HEK293 (cell line): Measurements from ENCODE around the gene C1orf226.

Experiments used
- CTCF ChIA-PET: fragments of 350-600 bp; formaldehyde crosslinking; extraction: SDS; loops from one replicate; lab custom pipeline; 2021; ENCODE audit warnings: antibody characterized with exemption; lab: Yijun Ruan, JAX
- POLR2A ChIA-PET: fragments of 300-600 bp; formaldehyde crosslinking; extraction: SDS; loops from one replicate; lab custom pipeline; 2020; ENCODE audit warnings: antibody characterized with exemption, inconsistent platforms; lab: Yijun Ruan, JAX
- H3K27ac ChIP-seq: fragments of 200-500 bp; sonication (Bioruptor generic); 2 replicates; pipeline ENCODE4 v1.5.1; 2014; ENCODE audit warnings: low read depth, low read length, control low read depth, inconsistent platforms; ENCODE audit errors: extremely low read depth
- H3K36me3 ChIP-seq, 2 experiments: fragments of 200-500 bp in 1 of 2; sonication (Bioruptor generic) in 1 of 2; 1 replicate in 1 of 2; 2 replicates in 1 of 2; pipeline ENCODE4 v1.5.1; 2014 to 2017; ENCODE audit warnings: inconsistent platforms in 2 of 2, low read length in 2 of 2; ENCODE audit not compliant: control insufficient read depth in 2 of 2, insufficient read depth in 1 of 2
- H3K4me1 ChIP-seq: fragments of 200-500 bp; sonication (Bioruptor generic); 2 replicates; pipeline ENCODE4 v1.5.1; 2014; ENCODE audit warnings: mild to moderate bottlenecking, low read length, inconsistent platforms; ENCODE audit not compliant: control insufficient read depth, insufficient read depth
- H3K4me3 ChIP-seq: 2 replicates; pipeline ENCODE4 v1.5.1; 2011; ENCODE audit warnings: low read depth, mild to moderate bottlenecking, control low read depth, low read length, moderate library complexity
- H3K9me3 ChIP-seq: fragments of 200-500 bp; sonication (Bioruptor generic); 2 replicates; pipeline ENCODE4 v1.5.1; 2014; ENCODE audit warnings: low read depth, low read length, inconsistent platforms; ENCODE audit not compliant: control insufficient read depth, insufficient read depth
- MZF1 ChIP-seq: fragments of 450-650 bp; formaldehyde crosslinking; IDR thresholded peaks from 2 replicates; pipeline ENCODE4 v1.5.1; 2017; ENCODE audit warnings: missing biosample characterization, missing genetic modification characterization, borderline replicate concordance
- YY1 ChIP-seq: fragments of 450-650 bp; formaldehyde crosslinking; IDR thresholded peaks from 2 replicates; pipeline ENCODE4 v1.5.1; 2018; ENCODE audit warnings: missing biosample characterization, missing genetic modification characterization
- ZBTB8A ChIP-seq: fragments of 450-650 bp; formaldehyde crosslinking; IDR thresholded peaks from 2 replicates; pipeline ENCODE4 v1.5.1; 2016; ENCODE audit warnings: missing biosample characterization, missing genetic modification characterization
- ZNF133 ChIP-seq: fragments of 450-650 bp; formaldehyde crosslinking; IDR thresholded peaks from 2 replicates; pipeline ENCODE4 v1.5.1; 2016; ENCODE audit warnings: missing biosample characterization, missing genetic modification characterization
- ZNF175 ChIP-seq: fragments of 450-650 bp; formaldehyde crosslinking; IDR thresholded peaks from 2 replicates; pipeline ENCODE4 v1.5.1; 2016; ENCODE audit warnings: missing biosample characterization, missing genetic modification characterization
- ZNF366 ChIP-seq: fragments of 450-650 bp; formaldehyde crosslinking; conservative IDR thresholded peaks from 2 replicates; pipeline ENCODE4 v1.5.1; 2016; ENCODE audit warnings: missing biosample characterization, missing genetic modification characterization
- ZNF37A ChIP-seq: fragments of 450-650 bp; IDR thresholded peaks from 2 replicates; pipeline ENCODE4 v1.5.1; 2018; ENCODE audit warnings: missing biosample characterization, missing genetic modification characterization
- ZNF394 ChIP-seq: fragments of 450-650 bp; formaldehyde crosslinking; IDR thresholded peaks from 2 replicates; pipeline ENCODE4 v1.5.1; 2016; ENCODE audit warnings: missing biosample characterization, missing genetic modification characterization, mild to moderate bottlenecking, moderate library complexity, borderline replicate concordance
- ZNF561 ChIP-seq: fragments of 450-650 bp; IDR thresholded peaks from 2 replicates; pipeline ENCODE4 v1.5.1; 2018; ENCODE audit warnings: missing biosample characterization, missing genetic modification characterization, borderline replicate concordance
- ZSCAN16 ChIP-seq: fragments of 450-650 bp; formaldehyde crosslinking; IDR thresholded peaks from 2 replicates; pipeline ENCODE4 v1.5.1; 2016; ENCODE audit warnings: missing biosample characterization, missing genetic modification characterization
- TF ChIP-seq, protein P1 (sequence below): fragments of 450-650 bp; formaldehyde crosslinking; IDR thresholded peaks from 2 replicates; pipeline ENCODE4 v1.5.1; 2016; ENCODE audit warnings: missing biosample characterization, missing genetic modification characterization, borderline replicate concordance
- TF ChIP-seq, protein P2 (sequence below): fragments of 450-650 bp; formaldehyde crosslinking; IDR thresholded peaks from 2 replicates; pipeline ENCODE4 v1.5.1; 2016; ENCODE audit warnings: missing biosample characterization, missing genetic modification characterization
- TF ChIP-seq, protein P3 (sequence below): fragments of 450-650 bp; formaldehyde crosslinking; IDR thresholded peaks from 2 replicates; pipeline ENCODE4 v1.5.1; 2016; ENCODE audit warnings: missing biosample characterization, missing genetic modification characterization
- TF ChIP-seq, protein P4 (sequence below): fragments of 450-650 bp; formaldehyde crosslinking; conservative IDR thresholded peaks from 2 replicates; pipeline ENCODE4 v1.5.1; 2016; ENCODE audit warnings: low read depth, missing biosample characterization, missing genetic modification characterization

Gene C1orf226

DNA sequence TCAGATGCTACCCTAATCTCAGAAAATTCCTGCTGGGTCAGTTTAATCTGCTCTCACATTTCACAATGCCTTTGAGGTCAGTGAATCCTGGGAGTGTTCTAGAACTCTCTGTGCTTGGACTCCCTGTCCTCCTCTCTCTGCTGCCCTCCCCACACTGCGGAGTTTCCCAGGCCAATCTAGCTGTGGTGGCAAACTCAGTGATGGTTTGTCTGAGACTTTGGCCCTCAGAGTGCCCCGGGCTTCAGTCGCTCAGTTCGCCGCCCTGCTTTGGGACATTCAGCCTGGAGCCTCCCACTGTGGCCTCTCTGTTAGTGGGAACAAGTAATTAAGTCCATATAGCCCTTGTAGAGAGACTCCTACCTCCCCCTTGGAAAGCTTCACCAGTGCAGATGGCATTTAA is 7.1 kb downstream of the C1orf226 start:
- TF ChIP-seq, protein P1, sequence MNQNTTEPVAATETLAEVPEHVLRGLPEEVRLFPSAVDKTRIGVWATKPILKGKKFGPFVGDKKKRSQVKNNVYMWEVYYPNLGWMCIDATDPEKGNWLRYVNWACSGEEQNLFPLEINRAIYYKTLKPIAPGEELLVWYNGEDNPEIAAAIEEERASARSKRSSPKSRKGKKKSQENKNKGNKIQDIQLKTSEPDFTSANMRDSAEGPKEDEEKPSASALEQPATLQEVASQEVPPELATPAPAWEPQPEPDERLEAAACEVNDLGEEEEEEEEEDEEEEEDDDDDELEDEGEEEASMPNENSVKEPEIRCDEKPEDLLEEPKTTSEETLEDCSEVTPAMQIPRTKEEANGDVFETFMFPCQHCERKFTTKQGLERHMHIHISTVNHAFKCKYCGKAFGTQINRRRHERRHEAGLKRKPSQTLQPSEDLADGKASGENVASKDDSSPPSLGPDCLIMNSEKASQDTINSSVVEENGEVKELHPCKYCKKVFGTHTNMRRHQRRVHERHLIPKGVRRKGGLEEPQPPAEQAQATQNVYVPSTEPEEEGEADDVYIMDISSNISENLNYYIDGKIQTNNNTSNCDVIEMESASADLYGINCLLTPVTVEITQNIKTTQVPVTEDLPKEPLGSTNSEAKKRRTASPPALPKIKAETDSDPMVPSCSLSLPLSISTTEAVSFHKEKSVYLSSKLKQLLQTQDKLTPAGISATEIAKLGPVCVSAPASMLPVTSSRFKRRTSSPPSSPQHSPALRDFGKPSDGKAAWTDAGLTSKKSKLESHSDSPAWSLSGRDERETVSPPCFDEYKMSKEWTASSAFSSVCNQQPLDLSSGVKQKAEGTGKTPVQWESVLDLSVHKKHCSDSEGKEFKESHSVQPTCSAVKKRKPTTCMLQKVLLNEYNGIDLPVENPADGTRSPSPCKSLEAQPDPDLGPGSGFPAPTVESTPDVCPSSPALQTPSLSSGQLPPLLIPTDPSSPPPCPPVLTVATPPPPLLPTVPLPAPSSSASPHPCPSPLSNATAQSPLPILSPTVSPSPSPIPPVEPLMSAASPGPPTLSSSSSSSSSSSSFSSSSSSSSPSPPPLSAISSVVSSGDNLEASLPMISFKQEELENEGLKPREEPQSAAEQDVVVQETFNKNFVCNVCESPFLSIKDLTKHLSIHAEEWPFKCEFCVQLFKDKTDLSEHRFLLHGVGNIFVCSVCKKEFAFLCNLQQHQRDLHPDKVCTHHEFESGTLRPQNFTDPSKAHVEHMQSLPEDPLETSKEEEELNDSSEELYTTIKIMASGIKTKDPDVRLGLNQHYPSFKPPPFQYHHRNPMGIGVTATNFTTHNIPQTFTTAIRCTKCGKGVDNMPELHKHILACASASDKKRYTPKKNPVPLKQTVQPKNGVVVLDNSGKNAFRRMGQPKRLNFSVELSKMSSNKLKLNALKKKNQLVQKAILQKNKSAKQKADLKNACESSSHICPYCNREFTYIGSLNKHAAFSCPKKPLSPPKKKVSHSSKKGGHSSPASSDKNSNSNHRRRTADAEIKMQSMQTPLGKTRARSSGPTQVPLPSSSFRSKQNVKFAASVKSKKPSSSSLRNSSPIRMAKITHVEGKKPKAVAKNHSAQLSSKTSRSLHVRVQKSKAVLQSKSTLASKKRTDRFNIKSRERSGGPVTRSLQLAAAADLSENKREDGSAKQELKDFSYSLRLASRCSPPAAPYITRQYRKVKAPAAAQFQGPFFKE, result no peak
- TF ChIP-seq ZNF366, result no peak
- no peak for TF ChIP-seq ZBTB8A (tag by site-specific recombination)
- TF ChIP-seq ZNF37A (tag by site-specific recombination), result no peak
- TF ChIP-seq, protein P2, sequence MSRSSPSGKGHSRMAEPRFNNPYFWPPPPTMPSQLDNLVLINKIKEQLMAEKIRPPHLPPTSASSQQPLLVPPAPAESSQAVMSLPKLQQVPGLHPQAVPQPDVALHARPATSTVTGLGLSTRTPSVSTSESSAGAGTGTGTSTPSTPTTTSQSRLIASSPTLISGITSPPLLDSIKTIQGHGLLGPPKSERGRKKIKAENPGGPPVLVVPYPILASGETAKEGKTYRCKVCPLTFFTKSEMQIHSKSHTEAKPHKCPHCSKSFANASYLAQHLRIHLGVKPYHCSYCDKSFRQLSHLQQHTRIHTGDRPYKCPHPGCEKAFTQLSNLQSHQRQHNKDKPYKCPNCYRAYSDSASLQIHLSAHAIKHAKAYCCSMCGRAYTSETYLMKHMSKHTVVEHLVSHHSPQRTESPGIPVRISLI, result no peak
- no peak for TF ChIP-seq MZF1
- no peak for TF ChIP-seq ZNF561 (tag by site-specific recombination)
- no peak for TF ChIP-seq YY1
- TF ChIP-seq, protein P3, sequence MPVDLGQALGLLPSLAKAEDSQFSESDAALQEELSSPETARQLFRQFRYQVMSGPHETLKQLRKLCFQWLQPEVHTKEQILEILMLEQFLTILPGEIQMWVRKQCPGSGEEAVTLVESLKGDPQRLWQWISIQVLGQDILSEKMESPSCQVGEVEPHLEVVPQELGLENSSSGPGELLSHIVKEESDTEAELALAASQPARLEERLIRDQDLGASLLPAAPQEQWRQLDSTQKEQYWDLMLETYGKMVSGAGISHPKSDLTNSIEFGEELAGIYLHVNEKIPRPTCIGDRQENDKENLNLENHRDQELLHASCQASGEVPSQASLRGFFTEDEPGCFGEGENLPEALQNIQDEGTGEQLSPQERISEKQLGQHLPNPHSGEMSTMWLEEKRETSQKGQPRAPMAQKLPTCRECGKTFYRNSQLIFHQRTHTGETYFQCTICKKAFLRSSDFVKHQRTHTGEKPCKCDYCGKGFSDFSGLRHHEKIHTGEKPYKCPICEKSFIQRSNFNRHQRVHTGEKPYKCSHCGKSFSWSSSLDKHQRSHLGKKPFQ (tag by site-specific recombination), result no peak
- no peak for TF ChIP-seq ZNF394 (tag by site-specific recombination)
- TF ChIP-seq ZSCAN16, result no peak
- TF ChIP-seq ZNF175 (tag by site-specific recombination), result no peak
- no peak for TF ChIP-seq ZNF133 (tag by site-specific recombination)
- TF ChIP-seq, protein P4, sequence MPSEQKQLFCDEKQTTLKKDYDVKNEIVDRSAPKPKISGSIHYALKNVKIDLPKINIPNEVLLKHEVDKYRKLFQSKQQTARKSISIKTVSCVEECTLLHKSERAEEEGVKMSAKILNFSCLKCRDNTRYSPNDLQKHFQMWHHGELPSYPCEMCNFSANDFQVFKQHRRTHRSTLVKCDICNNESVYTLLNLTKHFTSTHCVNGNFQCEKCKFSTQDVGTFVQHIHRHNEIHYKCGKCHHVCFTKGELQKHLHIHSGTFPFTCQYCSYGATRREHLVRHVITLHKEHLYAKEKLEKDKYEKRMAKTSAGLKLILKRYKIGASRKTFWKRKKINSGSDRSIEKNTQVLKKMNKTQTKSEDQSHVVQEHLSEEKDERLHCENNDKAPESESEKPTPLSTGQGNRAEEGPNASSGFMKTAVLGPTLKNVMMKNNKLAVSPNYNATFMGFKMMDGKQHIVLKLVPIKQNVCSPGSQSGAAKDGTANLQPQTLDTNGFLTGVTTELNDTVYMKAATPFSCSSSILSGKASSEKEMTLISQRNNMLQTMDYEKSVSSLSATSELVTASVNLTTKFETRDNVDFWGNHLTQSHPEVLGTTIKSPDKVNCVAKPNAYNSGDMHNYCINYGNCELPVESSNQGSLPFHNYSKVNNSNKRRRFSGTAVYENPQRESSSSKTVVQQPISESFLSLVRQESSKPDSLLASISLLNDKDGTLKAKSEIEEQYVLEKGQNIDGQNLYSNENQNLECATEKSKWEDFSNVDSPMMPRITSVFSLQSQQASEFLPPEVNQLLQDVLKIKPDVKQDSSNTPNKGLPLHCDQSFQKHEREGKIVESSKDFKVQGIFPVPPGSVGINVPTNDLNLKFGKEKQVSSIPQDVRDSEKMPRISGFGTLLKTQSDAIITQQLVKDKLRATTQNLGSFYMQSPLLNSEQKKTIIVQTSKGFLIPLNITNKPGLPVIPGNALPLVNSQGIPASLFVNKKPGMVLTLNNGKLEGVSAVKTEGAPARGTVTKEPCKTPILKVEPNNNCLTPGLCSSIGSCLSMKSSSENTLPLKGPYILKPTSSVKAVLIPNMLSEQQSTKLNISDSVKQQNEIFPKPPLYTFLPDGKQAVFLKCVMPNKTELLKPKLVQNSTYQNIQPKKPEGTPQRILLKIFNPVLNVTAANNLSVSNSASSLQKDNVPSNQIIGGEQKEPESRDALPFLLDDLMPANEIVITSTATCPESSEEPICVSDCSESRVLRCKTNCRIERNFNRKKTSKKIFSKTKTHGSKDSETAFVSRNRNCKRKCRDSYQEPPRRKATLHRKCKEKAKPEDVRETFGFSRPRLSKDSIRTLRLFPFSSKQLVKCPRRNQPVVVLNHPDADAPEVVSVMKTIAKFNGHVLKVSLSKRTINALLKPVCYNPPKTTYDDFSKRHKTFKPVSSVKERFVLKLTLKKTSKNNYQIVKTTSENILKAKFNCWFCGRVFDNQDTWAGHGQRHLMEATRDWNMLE (tag by site-specific recombination), result no peak
- TF ChIP-seq, all 188 proteins: peak for 0
- ChIA-PET CTCF (interaction anchor here (0.7 to 3.8 kb wide), 3 partner anchors 31 to 333 kb away, joined by 7 to 27 read pairs (median 10); no protein-coding TSS in a partner anchor), POLR2A (no interaction called here)
- H3K4me1 ChIP-seq, result no peaks in the 10 kb centered on the region
- no peak overlapping the region for H3K27ac ChIP-seq
- H3K36me3 ChIP-seq, result peaks cover 0 to 5% of the 10 kb centered on the region in 2 experiments; a peak in 1 of 3 replicates
- no peaks in the 10 kb centered on the region for H3K9me3 ChIP-seq
- no peak overlapping the region for H3K4me3 ChIP-seq
